GM12874 (cell line): Measurements from ENCODE around the gene PCDH15.
A peak's percentile ranks its signal among the peaks of the same experiment; 100 is the strongest.

ENCODE experiments used
- TF ChIP-seq, protein P1 (sequence below): IDR thresholded peaks from 2 replicates; pipeline ENCODE4 v1.5.1; 2011; ENCODE audit warnings: low read depth, mild to moderate bottlenecking, control low read depth, low read length, moderate library complexity; ENCODE audit not compliant: insufficient read depth

Gene PCDH15

DNA sequence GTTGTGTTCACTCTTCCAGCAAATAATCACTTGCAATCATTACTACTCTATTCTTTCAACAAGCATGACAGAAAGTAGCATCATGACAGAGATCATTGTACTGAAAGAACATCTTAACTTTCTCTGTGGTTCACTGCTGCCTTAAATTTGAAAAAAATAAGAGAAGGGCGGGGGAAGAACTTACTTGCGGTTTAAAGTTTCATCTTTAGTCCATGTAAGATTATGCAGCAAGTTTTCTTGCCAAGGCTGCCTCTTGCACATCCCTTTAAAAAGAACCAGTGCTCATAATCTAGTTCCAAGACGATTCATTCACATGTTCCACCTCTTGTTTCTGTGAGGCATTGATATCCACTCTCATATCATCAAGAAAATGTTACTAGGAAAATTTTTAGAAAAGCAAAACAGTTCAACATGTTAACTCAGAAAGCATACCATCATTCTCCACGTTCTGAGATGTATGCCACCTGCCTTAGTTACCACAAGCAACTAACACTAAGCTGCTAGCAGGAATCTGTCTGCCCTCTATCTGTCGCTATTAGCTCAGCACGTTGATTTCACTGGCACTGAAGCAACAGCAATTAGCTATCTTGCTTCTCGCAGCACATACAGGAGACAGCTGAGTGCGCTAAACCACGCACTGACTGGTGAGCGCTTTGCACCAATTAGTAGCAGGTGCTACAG, at the start of gene PCDH15:
PCDH15 (minus strand) TSS at position 491 of the 681 bp plus-strand sequence. CDS start 136,969 bp downstream, outside the sequence.
- TF ChIP-seq, protein P1, sequence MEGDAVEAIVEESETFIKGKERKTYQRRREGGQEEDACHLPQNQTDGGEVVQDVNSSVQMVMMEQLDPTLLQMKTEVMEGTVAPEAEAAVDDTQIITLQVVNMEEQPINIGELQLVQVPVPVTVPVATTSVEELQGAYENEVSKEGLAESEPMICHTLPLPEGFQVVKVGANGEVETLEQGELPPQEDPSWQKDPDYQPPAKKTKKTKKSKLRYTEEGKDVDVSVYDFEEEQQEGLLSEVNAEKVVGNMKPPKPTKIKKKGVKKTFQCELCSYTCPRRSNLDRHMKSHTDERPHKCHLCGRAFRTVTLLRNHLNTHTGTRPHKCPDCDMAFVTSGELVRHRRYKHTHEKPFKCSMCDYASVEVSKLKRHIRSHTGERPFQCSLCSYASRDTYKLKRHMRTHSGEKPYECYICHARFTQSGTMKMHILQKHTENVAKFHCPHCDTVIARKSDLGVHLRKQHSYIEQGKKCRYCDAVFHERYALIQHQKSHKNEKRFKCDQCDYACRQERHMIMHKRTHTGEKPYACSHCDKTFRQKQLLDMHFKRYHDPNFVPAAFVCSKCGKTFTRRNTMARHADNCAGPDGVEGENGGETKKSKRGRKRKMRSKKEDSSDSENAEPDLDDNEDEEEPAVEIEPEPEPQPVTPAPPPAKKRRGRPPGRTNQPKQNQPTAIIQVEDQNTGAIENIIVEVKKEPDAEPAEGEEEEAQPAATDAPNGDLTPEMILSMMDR = 0 out of 2 replicates have a peak, but pooled peaks have one; percentile 6

DNA sequence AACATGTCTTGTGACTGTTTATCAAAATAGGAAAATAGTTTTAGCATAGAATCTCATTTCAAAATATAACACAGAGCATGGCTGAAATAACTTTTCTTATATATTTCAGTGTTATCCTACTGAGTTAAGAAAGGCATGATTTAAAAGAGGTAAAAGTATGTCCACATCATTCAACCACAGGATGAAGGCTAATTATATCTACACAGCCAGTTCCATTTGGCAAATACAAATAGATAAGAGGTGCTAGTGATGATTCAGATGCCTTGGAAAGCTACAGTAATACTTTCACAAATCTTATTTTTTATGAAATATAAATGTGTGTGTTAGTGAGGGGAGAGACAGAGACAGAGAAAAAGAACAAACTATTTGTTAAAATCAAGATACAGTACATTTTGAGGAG, 42.9 kb upstream of the PCDH15 start:
- TF ChIP-seq, protein P1 = no peak

DNA sequence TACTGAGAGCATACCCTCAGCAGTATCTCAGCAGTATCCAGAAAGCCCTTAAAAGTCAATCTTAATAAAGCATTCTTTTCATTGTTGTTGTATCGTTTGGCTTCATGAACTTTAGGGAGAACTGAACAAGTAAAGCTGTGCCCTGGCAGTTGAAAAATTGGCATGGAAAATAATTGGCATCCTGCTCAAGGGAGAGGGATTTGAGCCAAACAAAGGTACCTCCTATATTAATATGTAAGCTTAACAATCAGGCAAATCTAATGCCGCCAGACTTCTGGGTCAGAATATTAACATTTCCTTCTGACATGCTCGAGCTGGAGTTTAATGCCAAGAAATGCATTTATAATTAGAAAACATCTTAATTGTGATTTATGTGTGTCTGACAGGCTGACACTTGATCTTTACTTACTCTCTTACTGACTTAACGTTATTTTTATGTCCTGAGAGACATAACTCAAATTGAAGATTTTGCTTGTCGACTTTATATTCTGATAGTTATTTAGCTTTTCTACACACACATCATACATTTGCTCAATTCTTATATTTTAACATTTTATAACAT, 42.1 kb upstream of the PCDH15 start:
- TF ChIP-seq, protein P1 = no peak

DNA sequence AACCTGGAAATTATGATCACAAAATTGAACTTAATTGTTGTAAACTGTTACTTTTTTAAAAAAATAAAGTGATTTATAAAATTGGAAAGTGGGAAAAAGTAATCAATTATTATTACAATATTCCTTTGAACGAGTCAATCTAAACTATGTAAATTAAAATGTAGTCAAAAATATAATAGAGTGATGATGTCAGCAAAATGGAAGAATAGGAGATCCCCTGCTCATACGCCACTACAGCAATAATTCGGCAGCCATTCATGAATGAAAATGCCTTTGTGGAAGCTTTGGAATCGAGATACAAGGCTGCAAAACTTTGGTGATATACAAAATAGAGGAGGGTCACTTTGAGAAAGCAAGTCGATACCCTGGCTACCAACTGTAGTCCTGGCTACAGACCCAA, 36.4 kb upstream of the PCDH15 start:
- TF ChIP-seq, protein P1 = no peak

DNA sequence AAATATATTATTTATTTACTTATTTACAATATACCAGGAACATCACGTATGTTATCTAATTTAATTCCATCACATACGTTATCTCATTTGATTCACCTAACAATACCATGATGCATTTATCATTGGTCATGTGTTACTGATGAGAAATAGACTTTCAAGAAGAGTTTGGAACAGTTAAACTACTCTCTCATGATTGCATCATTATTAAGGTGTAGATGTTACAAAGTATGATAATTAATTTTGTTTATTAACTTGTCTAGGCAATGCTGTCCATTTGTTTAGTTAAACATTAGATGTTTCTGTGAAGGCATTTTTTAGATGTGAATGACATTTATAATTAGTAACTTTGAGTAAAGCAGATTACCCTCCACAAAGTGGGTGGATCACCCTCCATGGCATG, 32.0 kb upstream of the PCDH15 start:
- TF ChIP-seq, protein P1 = no peak

DNA sequence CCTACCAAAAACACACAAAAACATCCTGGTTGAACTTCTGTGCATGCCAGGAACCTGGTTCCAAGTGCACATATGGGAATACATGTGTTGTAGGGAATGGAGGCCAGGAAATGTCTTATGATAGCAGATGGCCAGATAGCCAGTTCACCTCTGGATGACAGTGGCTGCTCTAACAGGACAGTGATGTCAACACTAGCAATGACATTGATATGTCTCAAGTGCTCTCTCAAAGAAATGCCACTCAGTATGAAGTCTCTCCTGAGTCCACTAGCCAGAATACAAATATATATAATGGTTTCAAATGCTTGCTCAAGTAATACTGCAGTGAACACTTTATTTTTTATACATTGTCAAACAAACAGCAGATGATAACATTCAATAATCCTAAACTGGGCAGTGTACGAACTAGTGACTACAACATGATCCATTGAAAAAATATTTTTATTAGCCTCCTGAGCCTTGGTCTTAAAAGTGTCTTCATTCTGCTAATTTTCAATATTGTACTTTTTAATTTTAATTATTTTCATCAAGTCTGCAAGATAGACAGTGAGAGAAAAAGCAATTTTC, 26.0 kb upstream of the PCDH15 start:
- TF ChIP-seq, protein P1 = no peak

DNA sequence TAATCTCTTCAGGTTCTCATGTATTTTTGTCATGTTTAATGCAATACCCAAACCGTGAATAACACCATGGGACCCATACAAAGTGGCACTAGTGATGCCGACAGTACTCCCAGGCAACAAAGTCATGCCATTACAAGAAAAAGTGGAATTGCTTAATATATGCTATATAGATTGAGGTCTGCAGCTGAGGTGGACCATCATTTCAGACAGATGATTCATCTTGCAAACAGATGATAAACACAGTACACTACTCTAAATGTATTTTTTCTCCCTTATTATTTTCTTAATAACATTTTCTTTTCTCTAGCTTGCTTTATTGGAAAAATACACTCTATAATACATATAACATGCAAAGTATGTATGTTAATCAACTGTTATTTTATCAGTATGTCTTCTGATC, 14.6 kb upstream of the PCDH15 start:
- TF ChIP-seq, protein P1 = no peak
